Suppressor macrophage (primary cell): ENCODE measurements around the gene EPSTI1.

Source experiments
- DNase-seq, 4 experiments: peaks; one replicate each; pipeline ENCODE4 v3.0.0-alpha.2; 2020 to 2022

Gene EPSTI1

DNA sequence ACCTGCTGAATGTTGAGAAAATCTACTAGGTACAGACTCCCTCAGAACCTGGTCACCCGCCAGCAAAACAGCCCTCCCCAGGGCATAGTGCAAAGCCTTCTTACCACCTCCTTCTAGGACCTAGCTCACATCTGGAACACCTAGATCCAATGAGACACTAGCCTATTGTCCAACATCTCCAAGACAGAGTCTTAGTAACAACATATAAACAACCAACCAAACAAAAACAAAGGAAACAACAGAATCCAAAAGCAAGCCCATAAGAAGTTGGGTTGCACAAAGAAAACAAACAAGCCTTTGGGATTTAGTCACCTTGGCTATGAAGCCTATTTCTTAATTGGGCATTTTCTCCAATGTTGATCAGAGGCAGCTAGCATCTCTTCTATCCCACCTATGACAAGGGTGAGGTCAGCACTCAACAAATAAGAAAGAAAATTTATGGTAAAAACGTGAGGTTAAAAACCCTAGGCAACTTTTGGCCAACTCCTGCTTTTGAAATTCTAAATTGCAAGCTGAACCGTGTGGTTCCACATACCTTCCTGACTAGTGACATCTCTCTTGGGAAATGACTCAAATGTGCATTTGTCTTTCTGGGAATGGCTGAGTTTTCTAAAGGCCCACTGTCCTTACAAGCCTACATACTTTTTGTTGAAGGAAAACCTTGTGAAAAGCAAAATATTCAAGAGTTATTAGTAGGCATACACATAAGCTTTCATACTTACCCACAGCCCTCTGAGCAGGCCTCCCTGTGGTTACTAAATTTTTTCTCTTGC, 144.0 kb downstream of the EPSTI1 start:
- no peak for DNase-seq

DNA sequence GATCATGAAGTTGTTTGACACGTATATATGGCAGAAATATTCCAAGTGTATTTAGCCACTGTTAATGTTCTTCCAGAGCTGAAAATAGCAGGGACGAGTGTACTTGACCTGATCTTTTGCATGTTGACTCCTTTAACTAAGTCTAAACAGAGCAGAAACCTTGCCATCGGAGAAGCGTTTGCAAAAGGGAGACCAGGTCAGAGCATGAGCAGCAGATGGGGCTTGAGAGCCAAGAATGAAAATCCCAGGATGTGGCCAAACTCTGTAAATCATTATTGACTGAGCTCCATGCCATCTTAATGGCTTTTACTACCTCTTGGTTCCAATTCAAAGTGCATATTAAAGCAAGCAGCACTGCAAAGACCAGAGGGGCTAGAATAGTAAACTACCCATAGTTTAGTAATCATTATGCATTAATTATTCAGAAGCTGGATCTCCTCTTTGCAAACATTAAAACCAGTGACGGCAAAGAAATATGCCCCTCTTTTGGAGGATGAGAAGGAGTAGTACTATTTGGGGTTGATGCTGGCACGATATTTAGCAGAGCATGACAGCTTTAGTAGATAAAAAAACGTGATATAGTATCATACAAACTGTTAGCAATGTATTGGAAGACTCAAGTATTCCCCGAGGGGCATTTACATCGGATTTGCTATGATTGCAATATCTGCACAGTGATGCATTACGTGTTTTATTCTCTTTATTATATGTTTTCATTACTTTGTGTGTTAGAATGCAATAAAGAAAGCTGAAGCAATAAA, 154.9 kb downstream of the EPSTI1 start:
- peak in 1 of 4 experiments; percentile 7 for DNase-seq
